ENCODE results near the gene GABARAP. TPM values are rescaled to one million over a fixed set of nuclear protein-coding genes. Genes with fewer than 3 reads are reported as not detected.
"Not testable (repeated sequence)": the region's sequence is repeated elsewhere in the genome, so short reads cannot be mapped to it uniquely, and the experiment has no call there.

GABARAP gene
- total RNA-seq, 6 donors from 2014 or later = 381 to 631 (median 601) TPM

- peaks cover 5 to 32% (median 26%) of the 10 kb centered on the region in 4 donors for H3K36me3 ChIP-seq
- DNase-seq = peak; percentile 48 to 88
- H3K27me3 ChIP-seq = no peaks in the 10 kb centered on the region
- ATAC-seq (ENCODE audit: low FRiP score in 2 of 2) = peak in 1 of 2 donors; percentile 2
- TF ChIP-seq EP300 (IDR thresholded peaks at IDR 0.05) (no peak), CTCF (IDR thresholded peaks at IDR 0.05) (no peak), POLR2AphosphoS5 (IDR thresholded peaks at IDR 0.05) (no peak), POLR2A (IDR thresholded peaks at IDR 0.05) (no peak)
- H3K4me1 ChIP-seq = peaks cover 31 to 37% (median 33%) of the 10 kb centered on the region in 4 donors
- no peaks in the 10 kb centered on the region for H3K9me3 ChIP-seq
- H3K27ac ChIP-seq = peak overlapping the region; percentile 97 to 100 (median 99)
- 1 to 3% methylated on average over 14 to 39 of the region's 55 CpGs for WGBS, 2 donors
- peak overlapping the region; percentile 92 to 100 (median 97) for H3K4me3 ChIP-seq
Observed at GRCh38 chr17:7250695-7251627, 8.7 kb upstream of the GABARAP start.

GRCh38 chr17:7249830-7250229, 7.6 kb upstream of the GABARAP start:
- Histone ChIP-seq H3K27me3 (no peaks in the 10 kb centered on the region), H3K4me3 (peak overlapping the region in 3 of 4 donors; percentile 92 to 98 (median 96)), H3K36me3 (peaks cover 5 to 31% (median 28%) of the 10 kb centered on the region in 4 donors), H3K27ac (peak overlapping the region in 3 of 4 donors; percentile 97 to 100 (median 98)), H3K4me1 (peaks cover 31 to 37% (median 33%) of the 10 kb centered on the region in 4 donors), H3K9me3 (no peaks in the 10 kb centered on the region)
- no peak for ATAC-seq (ENCODE audit: low FRiP score in 2 of 2)
- no peak for TF ChIP-seq POLR2A (IDR thresholded peaks at IDR 0.05)
- 76 to 87% methylated on average over 7 of the region's 7 CpGs for WGBS, 2 donors
- DNase-seq = no peak

GRCh38 chr17:7249214-7249613, 7.0 kb upstream of the GABARAP start:
- 85 to 86% methylated on average over 6 of the region's 6 CpGs for WGBS, 2 donors

GRCh38 chr17:7248796-7249195, 6.5 kb upstream of the GABARAP start:
- peaks cover 0 to 33% (median 28%) of the 10 kb centered on the region in 4 donors for H3K36me3 ChIP-seq
- ATAC-seq (ENCODE audit: low FRiP score in 2 of 2) (no peak), DNase-seq (no peak)
- no peak overlapping the region for H3K27ac ChIP-seq
- WGBS, 2 donors = 67 to 82% methylated on average over 4 of the region's 4 CpGs
- no peak for TF ChIP-seq CTCF (IDR thresholded peaks at IDR 0.05)
- no peak for TF ChIP-seq EP300 (IDR thresholded peaks at IDR 0.05)
- TF ChIP-seq POLR2AphosphoS5 (IDR thresholded peaks at IDR 0.05) = no peak
- TF ChIP-seq POLR2A (IDR thresholded peaks at IDR 0.05) = no peak
- no peaks in the 10 kb centered on the region for H3K9me3 ChIP-seq
- no peak overlapping the region for H3K4me3 ChIP-seq
- peaks cover 31 to 40% (median 34%) of the 10 kb centered on the region in 4 donors for H3K4me1 ChIP-seq
- H3K27me3 ChIP-seq = no peaks in the 10 kb centered on the region

More at GRCh38 chr17:7249214-7249613, 7.0 kb upstream of the GABARAP start:
- DNase-seq (no peak), ATAC-seq (ENCODE audit: low FRiP score in 2 of 2) (no peak)
- Histone ChIP-seq H3K27me3 (no peaks in the 10 kb centered on the region), H3K27ac (no peak overlapping the region), H3K36me3 (peaks cover 3 to 31% (median 27%) of the 10 kb centered on the region in 4 donors), H3K4me3 (peak overlapping the region in 1 of 4 donors; percentile 96), H3K9me3 (no peaks in the 10 kb centered on the region), H3K4me1 (peaks cover 31 to 37% (median 33%) of the 10 kb centered on the region in 4 donors)
- TF ChIP-seq POLR2A (IDR thresholded peaks at IDR 0.05) (no peak), CTCF (IDR thresholded peaks at IDR 0.05) (no peak), EP300 (IDR thresholded peaks at IDR 0.05) (no peak), POLR2AphosphoS5 (IDR thresholded peaks at IDR 0.05) (no peak)

- DNase-seq = no peak
- WGBS, 2 donors = 91 to 97% methylated on average over 4 to 5 of the region's 5 CpGs
- Histone ChIP-seq H3K27ac (no peak overlapping the region), H3K4me1 (peaks cover 25 to 38% (median 29%) of the 10 kb centered on the region in 4 donors), H3K4me3 (no peak overlapping the region), H3K9me3 (no peaks in the 10 kb centered on the region), H3K36me3 (peaks cover 0 to 33% (median 28%) of the 10 kb centered on the region in 4 donors), H3K27me3 (no peaks in the 10 kb centered on the region)
- ATAC-seq (ENCODE audit: low FRiP score in 2 of 2) = no peak
- TF ChIP-seq POLR2A (IDR thresholded peaks at IDR 0.05) (no peak), EP300 (IDR thresholded peaks at IDR 0.05) (no peak), CTCF (IDR thresholded peaks at IDR 0.05) (no peak), POLR2AphosphoS5 (IDR thresholded peaks at IDR 0.05) (no peak)
Observed at GRCh38 chr17:7246779-7247178, 4.5 kb upstream of the GABARAP start.

- H3K4me1 ChIP-seq = peaks cover 25 to 35% (median 29%) of the 10 kb centered on the region in 4 donors
- H3K27me3 ChIP-seq; ATAC-seq (ENCODE audit: low FRiP score in 2 of 2); H3K9me3 ChIP-seq; DNase-seq: not testable (repeated sequence)
- peak overlapping the region in 2 of 4 donors; percentile 85 to 99 for H3K4me3 ChIP-seq
- peak overlapping the region; percentile 92 to 100 (median 97) for H3K27ac ChIP-seq
- peaks cover 0 to 46% (median 36%) of the 10 kb centered on the region in 4 donors for H3K36me3 ChIP-seq
- WGBS, 2 donors = 84 to 85% methylated on average over 10 of the region's 10 CpGs
Observed at GRCh38 chr17:7243838-7244237, 1.6 kb upstream of the GABARAP start.

Data from upper lobe of left lung (tissue), 6 donors.